GM19351 (cell line): Measurements from ENCODE around the gene PTPRM.

Experiments used
- ATAC-seq: cut with Tn5 transposase; IDR thresholded peaks from one replicate; pipeline ENCODE4 v1.9.1; 2021; ENCODE audit warnings: mild to moderate bottlenecking, moderate library complexity; ENCODE audit not compliant: unreplicated experiment

The PTPRM gene

DNA sequence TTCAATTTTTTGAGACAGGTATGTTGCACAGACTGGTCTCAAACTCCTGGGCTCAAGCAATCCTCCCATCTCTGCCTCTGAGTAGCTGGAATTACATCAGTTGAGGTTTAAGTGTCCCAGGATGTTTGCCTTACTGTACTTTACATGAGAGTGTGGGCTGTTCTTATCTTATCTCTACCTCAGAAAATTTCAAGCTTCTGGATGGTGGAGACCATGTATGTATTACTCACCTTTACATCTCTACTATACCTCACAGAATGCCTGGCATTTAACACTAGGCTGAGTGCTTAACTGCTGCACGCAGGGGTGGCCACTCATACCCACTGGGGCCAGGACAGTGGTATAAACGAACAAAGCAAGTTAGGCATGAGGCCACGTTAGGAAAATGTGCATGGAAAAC is 770.1 kb downstream of the PTPRM start:
- no peak for ATAC-seq

DNA sequence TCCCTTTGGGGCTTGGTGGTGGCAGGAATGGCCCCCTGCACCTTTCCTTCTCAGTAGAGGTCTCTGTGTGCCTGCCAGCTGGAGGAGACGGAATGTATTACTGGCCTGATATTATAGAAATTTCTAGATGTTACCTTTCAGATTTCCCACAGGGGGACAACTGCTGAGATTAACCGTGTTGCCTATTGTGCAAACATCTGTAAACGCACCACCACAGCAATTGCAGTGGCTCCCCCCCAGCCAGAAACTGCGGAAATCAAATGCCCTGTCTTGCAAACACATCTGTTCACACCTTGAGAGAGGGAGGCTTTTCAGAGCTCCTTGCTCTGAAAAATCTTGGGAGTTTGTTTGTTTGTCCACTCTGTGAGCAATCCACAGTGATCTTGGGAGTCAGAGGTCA is 772.1 kb downstream of the PTPRM start:
- no peak for ATAC-seq

DNA sequence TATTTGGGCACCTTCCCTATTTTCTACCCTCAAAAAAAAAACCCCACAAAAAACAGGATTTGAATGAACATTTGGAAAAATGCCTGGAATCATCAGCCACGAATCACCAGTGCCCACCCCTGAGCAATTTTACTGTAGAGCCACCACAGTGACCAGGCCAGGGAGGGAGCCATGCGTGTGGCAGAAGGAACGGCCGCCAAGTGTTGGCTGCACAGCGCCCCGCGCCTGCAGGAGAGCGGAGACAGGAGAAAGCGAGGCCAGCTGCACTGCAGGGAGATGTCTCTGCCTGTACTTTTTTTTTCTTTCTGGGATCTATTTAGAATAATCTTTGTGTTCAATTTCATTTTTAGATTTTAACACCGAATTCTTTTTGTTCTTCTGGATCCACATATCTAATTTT is 772.8 kb downstream of the PTPRM start:
- ATAC-seq: no peak

DNA sequence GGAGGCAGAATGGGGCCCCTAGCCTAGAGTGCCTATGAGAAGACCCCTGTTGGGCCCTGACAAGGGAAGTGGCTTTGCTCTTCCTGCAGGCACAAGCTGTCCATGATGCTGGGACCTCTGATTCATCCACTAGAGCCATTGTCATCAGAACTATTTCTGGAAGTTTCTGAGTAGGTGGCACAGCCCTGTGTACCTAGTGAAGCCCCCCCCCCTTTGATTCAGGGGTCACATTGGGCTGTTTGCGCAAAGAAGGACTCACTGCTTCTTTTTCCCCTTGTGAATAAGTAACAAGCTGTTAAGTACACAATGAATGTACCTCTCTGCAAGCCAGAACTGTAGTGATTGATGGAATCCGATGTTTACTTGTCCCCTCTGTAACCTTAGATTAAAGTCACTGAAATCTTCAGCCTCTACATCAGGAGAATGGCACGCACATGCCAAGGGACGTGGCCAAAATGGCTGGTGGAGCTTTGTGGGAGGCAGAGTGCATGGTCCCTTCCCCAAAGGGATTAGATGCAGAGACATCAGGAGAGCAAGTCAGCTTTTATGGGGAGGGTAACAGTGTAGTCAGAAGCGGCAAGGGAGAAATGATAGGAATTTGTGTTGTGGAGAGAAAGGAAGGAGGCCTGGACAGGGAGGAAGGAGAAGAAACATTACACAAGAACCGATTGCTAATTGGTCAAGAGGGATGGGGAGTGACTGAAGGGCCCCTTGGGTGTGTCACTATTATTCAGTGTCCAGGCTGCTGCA is 774.5 kb downstream of the PTPRM start:
- ATAC-seq: no peak

DNA sequence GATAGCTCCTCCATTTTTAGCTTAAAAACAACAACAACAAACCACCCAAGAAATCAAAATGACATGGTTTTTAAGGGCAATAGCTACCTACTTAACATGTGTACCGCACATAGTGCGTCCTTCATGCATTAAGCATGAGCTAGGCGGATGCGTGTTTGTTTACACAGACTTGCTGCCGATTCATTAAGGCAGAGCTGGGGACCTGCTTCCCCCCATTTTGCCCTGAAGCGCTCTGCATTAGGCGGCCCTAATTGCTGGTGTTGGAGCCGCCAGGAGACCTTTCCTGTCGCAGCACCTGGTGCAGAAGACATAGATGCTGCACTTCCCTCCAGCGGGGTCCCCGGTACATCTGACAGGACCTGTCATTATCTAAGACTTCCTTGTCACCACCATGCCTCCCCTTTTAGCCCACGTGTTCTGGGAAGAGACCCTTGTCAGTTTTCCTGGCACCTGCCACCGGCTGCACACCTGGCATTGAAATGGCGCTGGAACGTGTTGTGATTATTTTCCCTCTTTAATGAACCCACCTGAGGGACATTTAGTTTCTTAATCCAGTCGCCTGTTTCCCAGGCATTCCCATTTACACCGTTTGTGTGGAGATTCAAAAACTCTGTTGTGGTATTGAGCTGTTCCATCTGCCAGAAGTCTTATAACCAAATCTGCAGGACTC is 781.1 kb downstream of the PTPRM start:
- ATAC-seq: no peak

DNA sequence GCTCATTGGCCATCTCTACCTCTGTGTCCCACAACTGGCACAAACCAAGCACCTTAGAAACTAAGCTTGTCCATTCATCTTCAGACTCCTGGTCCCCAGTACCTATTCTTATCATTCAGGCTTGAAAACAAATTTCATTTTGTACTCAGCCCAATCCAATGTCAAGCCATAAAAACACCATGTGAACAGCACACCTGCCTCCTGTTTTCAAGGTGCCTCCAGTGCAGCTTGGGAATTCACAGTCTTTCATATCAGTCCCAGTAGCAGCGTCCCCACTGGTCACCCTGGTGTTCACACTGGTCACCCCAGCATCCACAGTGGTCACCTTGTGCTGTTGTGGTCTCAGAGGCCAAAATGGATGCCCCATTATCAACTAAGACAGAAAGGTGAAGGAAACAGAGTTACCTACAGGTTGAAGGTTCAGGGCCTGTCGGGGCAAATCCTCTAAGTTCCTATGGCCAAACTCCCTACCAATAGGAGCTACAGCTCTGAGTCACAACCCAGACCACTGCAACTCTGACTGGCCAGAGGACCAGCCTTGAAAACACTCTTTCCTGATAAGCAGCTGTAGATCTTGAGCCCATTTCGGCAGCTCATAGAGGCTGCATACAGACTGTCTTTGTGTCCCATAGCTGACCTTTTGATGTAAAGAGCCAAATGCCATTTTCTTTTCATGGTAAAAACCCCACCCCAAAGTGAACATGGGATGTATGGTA is 782.6 kb downstream of the PTPRM start:
- no peak for ATAC-seq

DNA sequence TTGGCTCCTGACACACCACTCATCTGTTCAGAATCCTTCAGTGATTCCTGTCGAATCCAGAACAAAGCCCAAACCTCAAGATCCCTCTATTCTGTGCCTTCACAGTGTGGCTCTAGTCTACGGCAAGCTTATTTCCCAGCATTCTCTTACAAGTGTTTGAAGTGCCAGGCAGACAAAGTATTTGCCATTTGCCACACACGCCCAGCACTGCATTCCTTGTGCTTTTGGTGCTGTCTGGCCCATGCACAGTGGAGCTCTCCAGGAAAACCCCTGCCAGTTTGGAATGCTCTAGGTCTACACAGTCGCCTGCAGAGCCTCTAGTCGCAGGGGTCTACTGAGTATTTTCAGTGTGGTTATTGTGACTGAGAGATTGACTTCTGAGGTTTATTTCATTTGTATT is 783.5 kb downstream of the PTPRM start:
- ATAC-seq: no peak

DNA sequence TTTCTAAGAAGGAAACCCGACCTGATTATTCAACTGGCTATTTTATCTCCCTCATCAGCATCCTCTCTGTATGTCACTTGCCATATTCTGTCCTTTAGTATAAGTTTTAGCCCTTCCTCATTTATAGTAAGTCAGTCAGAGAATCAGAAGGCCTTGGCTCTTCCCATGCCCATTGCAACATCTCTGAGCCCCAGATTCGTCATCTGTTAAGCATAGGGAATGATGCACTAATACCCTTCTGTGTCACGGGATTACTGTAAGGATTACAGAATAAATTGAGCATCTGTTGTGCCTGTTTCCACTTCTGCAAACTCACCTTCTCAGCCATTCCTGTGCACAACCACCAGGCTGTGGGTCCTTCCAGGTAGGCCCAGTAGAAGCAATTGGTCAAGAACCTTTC is 784.0 kb downstream of the PTPRM start:
- no peak for ATAC-seq

DNA sequence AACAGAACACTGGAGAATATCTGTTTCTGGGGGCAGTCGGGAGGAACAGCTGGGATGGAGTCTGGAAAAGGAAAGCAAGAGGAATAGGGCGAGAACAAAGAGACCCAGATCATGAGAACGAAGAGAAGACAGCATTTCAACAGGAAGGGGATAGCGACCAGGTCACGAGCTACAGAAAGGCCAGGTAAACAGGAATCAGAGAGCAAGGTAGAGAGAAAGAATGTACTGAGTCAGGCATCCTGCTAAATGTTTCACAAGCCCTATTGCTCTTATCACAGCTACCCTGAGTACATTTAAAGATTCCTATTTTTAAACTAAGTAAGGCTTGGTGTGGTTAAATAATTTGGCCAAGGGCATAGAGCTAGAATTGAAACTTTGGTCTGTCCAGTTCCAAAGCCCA is 787.2 kb downstream of the PTPRM start:
- no peak for ATAC-seq

DNA sequence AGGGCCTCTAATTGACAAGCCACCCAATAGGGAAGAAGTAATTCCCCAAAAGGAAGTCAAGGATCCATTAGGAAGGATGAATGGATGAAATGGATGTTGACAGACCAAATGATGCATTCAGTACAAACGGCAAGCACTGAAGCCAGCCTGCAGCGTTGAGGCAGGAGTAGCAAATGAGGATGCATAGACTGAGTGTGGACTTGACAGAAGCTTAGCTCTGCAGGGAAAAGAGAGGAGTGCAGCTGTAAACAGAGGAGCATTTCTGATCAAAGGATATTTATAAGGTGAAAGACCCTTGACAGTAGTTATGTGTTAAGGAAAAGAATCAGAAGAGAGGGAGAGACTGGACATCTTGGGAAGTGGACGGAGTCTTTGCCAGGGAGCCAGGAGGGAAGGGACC is 788.9 kb downstream of the PTPRM start:
- ATAC-seq: no peak

DNA sequence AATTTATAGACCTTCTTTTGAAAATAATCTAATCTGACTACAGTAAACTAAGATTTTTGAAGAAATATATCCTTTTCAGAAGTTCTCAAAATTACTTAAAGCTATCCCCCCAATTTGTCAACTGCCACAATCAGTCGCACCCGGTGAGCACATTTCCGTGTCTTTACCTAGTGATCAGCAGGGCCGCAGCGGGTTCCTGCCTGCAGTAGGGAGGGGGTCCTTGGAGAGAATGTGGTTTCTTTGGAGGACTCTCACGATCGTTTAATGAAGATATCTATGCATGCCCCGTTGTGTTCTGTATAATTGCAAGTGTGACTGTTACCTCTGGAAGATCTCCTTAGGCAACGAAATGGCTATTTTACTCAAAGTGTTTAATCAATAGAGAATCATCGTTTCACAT is 790.2 kb downstream of the PTPRM start:
- ATAC-seq: no peak

DNA sequence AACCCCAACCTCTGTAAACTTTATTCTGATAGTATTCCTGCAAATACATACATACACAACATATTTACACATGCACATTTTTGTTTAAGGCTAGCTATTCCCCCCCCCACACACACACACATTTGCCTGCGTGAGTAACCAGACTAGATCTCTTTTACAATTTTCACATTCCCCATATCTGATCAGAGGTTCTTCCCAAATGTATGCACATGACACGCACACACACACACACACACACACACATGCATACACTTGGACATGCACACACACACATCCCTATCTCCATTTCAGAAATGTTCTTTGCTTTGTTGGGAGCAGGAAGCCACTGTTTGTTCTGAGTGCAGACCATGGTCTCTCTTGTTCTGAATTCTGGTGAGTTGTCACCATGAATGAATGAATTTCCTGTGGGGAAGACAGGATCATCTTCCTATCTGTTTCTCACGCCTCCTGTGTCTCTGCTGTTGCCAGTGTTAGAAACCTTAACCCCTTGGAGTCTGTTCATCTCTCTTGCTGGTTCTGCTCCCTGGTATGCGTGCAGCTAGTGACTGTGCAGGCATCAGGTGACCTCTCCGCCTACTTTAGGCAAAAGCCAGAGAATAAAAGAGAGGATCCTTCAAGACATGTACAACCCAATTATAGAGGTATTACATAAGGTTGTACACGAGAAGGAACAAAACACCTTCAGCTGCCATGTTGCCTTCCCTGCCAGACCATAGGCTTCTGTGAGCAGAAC is 791.1 kb downstream of the PTPRM start:
- ATAC-seq: no peak

DNA sequence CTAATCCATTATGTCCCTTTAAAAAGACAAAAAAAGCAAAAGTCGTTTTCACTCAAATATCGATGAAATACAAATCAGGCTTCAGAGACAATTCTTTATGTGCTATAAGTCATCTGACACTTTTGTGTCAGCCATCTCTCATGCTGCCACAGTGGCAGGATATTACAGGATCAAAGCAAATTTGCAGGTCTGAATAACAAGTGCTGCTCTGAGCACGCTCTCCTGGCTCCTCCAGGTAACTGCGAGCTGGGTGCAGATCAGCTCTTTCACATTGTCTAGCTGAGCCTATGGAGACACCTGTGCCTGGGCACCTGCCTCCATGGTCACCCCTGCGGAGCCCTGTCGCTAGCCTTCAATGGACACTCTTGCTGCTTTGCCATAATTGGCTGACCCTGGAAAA is 792.0 kb downstream of the PTPRM start:
- no peak for ATAC-seq

DNA sequence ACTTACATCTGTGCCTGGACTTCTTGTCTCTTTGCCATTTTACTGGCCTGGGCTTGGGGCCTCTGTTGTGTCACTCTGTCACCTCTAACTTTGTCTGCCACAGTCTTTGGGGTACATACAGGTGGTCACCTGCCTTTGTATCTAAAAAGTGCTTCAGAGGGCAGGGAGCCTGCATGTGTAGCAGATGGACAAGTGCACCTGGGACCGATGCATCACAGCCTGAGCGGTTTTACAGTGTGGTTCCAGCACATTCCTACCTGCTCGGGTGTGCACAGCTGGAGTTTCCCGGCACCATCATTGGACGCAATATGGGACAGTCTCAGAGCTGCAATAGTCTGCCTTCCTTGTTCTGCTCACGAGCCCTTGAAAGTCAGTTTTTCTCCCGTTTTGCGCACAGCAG is 792.4 kb downstream of the PTPRM start:
- ATAC-seq: no peak

DNA sequence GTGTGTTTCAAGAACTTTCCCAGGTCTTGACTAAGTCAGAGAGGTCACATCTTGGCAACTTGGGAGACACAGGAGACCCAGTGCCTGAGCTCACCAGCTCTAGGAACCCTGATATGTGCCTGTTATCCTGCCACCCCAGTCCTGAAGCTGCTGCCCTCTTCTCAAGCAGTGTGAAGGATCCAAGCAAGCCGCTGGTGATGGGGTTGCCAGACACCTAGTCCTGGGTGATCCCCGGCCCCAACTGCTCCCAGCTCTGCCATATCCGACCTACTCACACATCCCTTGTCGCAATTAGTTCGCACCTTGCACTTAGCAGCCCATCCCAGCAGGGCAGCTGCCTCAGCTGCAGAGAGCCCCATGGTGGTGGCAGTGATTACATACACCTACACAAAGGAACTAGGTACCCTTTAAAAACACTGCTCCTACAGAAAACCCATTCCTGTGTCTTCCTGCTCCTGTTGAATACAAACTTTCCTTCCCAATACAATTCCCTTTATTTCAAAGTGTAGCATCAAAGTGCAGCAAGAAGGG is 794.9 kb downstream of the PTPRM start:
- ATAC-seq: no peak

DNA sequence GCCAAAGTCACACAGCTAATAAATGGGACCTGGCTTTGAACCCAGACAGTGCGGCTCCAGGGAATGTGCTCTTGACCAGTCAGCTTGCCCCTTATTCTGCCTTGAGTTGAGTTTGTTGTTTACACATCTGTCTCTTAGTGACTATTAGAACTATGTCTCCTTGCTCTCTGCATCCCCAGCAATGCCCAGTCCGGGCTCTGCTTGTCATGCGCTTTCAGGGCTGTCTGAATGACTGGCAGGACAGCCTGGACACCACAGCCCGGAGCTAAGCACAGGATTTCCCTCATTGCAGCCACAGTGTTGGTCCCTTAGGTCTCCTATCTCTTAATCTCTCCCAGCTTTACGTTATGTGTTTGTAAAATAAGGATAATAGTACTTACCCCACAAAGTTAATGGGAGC is 795.7 kb downstream of the PTPRM start:
- ATAC-seq: no peak

DNA sequence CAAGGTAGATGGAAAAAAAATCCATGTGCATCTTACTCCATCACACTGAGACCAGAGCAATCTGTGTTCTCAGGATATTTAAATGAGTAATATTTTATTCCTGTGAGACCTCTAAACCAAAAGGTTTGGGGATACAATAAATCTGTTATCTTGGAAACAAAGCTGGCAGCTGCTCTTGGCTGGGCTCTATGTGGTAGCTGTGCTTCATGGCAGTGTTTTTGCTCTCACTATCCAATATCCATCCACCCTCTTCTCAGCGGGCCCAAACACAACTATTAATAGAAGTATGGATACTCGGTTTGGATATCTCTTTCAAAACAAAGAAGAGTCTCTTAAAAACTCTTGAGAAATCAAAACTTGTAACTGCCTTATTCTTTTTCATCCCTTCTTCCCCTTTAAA is 797.3 kb downstream of the PTPRM start:
- ATAC-seq: no peak

DNA sequence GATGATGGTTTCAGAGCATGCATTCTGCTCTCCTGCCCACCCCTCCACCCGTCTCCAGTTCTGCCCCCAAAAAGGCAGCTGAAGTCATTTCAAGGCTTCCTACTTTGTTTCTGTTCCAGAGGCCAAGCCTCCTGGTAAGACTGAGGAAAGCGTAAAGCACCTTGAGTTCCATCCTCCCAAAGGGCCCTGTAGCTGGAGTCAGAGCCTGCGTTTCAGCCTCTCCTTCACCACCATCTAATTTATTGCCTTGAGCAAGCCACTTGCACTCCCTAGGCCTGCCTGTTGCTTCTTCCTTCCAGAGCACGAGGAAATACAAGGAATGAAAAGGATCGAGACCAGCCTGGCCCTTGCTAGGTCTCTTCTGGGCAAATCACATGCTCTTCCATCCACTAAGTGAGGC is 797.9 kb downstream of the PTPRM start:
- ATAC-seq: no peak

DNA sequence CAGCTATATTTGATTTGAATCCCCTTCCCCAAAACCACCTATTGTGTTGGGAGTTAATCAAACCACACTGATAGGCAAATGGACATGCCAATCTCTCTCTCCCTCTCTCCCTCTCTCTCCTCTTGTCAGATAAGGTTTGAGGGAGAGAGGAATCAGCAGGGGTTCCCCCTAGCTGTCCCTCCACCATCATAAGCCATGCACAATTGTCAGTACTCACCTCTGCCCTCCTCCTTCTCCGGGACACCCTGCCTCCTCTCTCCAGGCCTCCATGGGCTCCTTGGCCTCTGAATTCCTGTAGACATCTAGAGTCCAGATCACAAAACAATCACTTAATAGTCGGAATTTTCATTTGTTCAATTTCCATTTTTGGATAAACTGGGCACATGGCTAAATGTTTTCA is 798.4 kb downstream of the PTPRM start:
- no peak for ATAC-seq

DNA sequence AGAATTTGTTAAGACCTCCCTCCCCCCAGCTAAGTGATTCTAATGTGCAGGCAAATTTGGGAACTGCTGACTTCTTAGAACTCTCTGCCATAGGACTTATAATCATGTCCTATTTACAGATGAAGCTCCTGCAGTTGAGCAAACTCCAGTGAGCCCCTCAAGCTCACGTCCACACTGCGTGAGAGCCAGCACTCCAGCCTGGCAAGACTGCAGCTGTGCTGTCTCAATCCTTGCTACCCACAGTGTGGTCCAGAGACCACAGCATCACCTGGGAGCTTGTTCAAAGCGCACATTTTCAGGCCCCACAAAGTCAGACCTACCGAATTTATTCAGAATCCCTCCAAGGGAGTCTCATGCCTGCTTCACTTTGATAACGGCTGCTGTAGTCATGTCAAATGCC is 799.0 kb downstream of the PTPRM start:
- ATAC-seq: no peak

DNA sequence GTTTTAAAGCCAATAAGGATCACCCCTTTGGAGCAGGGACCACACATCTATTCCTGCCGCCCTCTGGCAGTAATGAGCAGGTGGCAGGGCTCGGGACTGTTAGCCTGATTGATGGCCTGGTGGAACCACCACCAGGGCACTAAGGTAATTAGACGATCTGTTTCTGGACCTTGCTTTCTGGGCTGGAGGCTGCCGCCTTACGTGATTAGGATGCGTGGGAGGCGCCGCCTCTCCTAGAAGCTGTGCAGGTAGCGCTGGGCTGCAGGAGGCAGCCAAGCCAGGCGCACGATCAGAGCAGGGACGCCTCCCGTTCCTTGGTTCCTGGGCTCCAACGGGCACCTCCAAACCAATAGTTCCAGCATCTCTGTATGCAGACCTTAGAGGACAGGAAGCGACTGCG is 799.5 kb downstream of the PTPRM start:
- ATAC-seq: no peak
